ENCODE results near the gene MPPE1.
"Not testable (repeated sequence)": the region's sequence is repeated elsewhere in the genome, so short reads cannot be mapped to it uniquely, and the experiment has no call there.

MPPE1 gene

DNA sequence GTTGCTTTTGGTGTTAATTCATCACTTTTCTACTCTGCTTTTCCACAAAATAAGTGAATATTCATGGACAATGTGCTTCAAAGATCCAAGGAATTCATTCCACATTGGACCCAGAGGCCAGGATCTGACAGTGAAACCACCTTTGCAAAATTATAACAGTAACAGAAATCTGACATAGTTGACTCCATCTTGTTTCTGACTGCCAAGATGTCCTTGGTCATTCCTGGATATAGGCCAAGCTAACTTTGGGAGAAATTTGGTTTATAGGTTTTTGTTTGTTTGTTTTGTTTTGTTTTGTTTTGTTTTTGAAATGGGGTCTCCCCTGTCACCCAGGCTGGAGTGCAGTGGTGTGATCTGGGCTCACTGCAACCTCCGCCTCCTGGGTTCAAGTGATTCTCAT, 10.3 kb downstream of the MPPE1 start:
- TF ChIP-seq, protein P1, sequence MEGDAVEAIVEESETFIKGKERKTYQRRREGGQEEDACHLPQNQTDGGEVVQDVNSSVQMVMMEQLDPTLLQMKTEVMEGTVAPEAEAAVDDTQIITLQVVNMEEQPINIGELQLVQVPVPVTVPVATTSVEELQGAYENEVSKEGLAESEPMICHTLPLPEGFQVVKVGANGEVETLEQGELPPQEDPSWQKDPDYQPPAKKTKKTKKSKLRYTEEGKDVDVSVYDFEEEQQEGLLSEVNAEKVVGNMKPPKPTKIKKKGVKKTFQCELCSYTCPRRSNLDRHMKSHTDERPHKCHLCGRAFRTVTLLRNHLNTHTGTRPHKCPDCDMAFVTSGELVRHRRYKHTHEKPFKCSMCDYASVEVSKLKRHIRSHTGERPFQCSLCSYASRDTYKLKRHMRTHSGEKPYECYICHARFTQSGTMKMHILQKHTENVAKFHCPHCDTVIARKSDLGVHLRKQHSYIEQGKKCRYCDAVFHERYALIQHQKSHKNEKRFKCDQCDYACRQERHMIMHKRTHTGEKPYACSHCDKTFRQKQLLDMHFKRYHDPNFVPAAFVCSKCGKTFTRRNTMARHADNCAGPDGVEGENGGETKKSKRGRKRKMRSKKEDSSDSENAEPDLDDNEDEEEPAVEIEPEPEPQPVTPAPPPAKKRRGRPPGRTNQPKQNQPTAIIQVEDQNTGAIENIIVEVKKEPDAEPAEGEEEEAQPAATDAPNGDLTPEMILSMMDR (IDR thresholded peaks at IDR 0.05; ENCODE audit: borderline replicate concordance, control extremely low read depth, extremely low read depth, insufficient read depth, missing control alignments) = no peak
- no peak for DNase-seq (ENCODE audit: low spot score)
- in situ Hi-C loops (cut with MboI; ENCODE audit: low sequenced_read_pairs, unreplicated experiment) = no loop called here

DNA sequence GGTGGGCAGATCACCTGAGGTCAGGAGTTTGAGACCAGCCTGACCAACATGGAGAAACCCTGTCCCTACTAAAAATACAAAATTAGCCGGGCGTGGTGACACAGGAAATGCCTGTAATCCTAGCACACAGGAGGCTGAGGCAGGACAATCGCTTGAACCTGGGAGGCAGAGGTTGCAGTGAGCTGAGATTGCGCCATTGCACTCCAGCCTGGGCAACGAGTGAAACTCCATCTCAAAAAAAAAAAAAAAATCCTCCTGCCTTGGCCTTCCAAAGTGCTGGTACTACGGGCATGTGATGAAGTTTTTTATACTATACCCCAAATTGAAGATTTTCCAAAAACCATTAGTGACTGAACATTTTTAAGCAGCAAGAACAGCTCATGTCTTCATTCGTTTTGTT, 15.7 kb downstream of the MPPE1 start:
- DNase-seq (ENCODE audit: low spot score); in situ Hi-C loops (cut with MboI; ENCODE audit: low sequenced_read_pairs, unreplicated experiment): not testable (repeated sequence)

DNA sequence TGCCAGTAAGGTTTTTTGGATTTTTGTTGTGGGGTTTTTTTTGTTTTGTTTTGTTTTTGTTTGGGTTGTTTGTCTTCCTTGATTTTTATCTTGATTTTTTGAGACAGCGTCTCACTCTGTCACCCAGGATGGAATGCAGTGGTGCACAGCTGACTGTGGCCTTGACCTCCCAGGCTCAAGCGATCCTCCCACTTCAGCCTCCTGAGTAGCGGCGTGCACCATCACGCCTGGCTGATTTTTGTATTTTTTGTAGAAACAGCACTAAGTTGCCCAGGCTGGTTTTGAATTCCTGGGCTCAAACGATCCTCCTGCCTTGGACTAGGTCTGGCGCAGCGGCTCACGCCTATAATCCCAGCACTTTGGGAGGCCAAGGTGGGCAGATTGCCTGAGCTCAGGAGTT, 16.4 kb downstream of the MPPE1 start:
- TF ChIP-seq, protein P1 (IDR thresholded peaks at IDR 0.05; ENCODE audit: borderline replicate concordance, control extremely low read depth, extremely low read depth, insufficient read depth, missing control alignments) = no peak
- no peak for DNase-seq (ENCODE audit: low spot score)
- in situ Hi-C loops (cut with MboI; ENCODE audit: low sequenced_read_pairs, unreplicated experiment) = no loop called here

DNA sequence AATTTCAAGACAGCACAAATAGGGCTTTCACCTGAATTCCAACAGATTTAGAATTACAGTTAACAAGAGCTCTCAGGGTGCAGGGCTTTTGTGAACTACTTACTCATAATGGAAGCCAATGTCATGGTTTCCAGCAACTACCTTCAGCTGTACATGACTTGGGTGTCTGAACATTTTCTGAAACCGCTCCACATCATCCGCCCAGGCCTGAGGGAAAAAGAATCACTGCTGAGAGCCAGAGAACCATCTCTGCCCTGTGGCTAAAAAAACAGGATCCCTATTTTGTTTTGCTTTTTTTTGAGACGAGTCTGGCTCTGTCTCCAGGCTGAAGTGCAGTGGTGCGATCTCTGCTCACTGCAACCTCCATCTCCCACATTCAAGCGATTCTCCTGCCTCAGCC, 18.8 kb downstream of the MPPE1 start:
- no peak for DNase-seq (ENCODE audit: low spot score)
- TF ChIP-seq, protein P1 (IDR thresholded peaks at IDR 0.05; ENCODE audit: borderline replicate concordance, control extremely low read depth, extremely low read depth, insufficient read depth, missing control alignments) = no peak
- in situ Hi-C loops (cut with MboI; ENCODE audit: low sequenced_read_pairs, unreplicated experiment) = no loop called here

- TF ChIP-seq, protein P1 (IDR thresholded peaks at IDR 0.05; ENCODE audit: borderline replicate concordance, control extremely low read depth, extremely low read depth, insufficient read depth, missing control alignments) = no peak
- in situ Hi-C loops (cut with MboI; ENCODE audit: low sequenced_read_pairs, unreplicated experiment) = no loop called here
Measured at GRCh38 chr18:11888726-11889125, 19.4 kb downstream of the MPPE1 start.

DNA sequence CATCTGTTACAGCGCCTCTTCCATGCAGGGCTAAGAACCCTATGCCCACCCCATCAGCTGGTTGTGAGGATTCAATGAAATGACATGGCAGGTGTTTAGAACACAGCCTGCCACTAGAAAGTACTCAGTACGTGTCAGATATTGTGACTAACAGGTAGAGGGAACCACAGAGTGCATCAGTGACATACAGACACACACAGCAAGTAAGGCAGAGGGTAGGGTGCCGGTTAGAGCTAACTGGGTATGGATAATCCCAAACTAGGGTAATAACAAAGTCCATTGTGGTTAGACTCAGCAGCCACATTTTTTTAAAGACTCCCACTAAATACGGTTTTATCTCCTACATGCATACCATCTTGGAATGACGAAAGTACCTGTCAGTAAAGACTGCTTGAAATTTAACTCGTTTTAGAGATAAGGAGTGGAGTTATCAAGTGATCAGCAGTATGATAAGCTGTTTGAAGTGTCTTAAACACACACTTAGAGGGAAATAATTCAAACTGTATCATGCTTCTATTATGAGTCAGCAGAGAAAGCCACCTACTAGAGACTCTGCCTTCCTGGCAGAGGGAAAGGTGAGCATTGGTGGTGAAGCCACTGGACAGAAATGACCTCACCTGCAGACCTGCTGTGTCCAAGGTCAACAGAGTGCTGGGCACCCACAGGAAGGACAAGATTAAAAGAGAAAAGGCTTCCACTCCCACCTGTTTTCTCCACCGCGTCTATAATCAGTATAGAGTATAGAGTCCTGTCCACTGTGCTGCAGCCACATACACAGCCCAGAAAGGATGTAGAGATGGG, 20.6 kb downstream of the MPPE1 start:
- in situ Hi-C loops (cut with MboI; ENCODE audit: low sequenced_read_pairs, unreplicated experiment) = no loop called here
- DNase-seq (ENCODE audit: low spot score) = no peak
- TF ChIP-seq, protein P1 (IDR thresholded peaks at IDR 0.05; ENCODE audit: borderline replicate concordance, control extremely low read depth, extremely low read depth, insufficient read depth, missing control alignments) = no peak

More at GRCh38 chr18:11888726-11889125, 19.4 kb downstream of the MPPE1 start:
- DNase-seq (ENCODE audit: low spot score) = no peak

GRCh38 chr18:11886577-11887110, 21.5 kb downstream of the MPPE1 start:
- no peak for DNase-seq (ENCODE audit: low spot score)
- TF ChIP-seq, protein P1 (IDR thresholded peaks at IDR 0.05; ENCODE audit: borderline replicate concordance, control extremely low read depth, extremely low read depth, insufficient read depth, missing control alignments) = no peak
- in situ Hi-C loops (cut with MboI; ENCODE audit: low sequenced_read_pairs, unreplicated experiment) = no loop called here

All from GM13976 (cell line).